HG03045 (cell line): ENCODE data around the gene RAP1GAP2.
"Not testable (repeated sequence)": the region's sequence is repeated elsewhere in the genome, so short reads cannot be mapped to it uniquely, and the experiment has no call there.

Experiments used
- ATAC-seq: cut with Tn5 transposase; IDR thresholded peaks from one replicate; pipeline ENCODE4 v1.9.1; 2021; ENCODE audit warnings: mild to moderate bottlenecking, moderate library complexity; ENCODE audit not compliant: unreplicated experiment

The RAP1GAP2 gene

GRCh38 chr17:3015890-3016289 is 219.7 kb downstream of the RAP1GAP2 start:
- no peak for ATAC-seq

- ATAC-seq: no peak
These were observed 221.7 kb downstream of the RAP1GAP2 start for GRCh38 chr17:3017936-3018335.

GRCh38 chr17:3019761-3020160 is 223.5 kb downstream of the RAP1GAP2 start:
- no peak for ATAC-seq

DNA sequence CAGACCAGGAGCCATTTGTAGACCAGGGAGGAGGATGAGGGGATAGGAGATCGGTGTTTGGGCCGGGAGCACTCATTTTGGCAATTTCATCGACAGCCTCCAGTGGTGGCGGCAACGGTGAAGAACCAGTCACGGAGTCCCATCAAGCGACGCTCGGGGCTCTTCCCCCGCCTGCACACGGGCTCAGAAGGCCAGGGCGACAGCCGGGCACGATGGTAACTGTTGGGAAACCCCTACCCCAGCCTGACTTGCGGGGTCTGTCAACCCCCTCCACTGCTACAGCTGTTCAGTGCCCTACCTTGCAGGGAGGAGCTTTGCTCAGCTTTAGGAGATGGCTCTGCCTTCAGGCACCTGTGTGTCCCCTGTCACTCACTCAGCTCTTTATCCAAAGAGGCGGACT is 224.1 kb downstream of the RAP1GAP2 start:
- no peak for ATAC-seq

DNA sequence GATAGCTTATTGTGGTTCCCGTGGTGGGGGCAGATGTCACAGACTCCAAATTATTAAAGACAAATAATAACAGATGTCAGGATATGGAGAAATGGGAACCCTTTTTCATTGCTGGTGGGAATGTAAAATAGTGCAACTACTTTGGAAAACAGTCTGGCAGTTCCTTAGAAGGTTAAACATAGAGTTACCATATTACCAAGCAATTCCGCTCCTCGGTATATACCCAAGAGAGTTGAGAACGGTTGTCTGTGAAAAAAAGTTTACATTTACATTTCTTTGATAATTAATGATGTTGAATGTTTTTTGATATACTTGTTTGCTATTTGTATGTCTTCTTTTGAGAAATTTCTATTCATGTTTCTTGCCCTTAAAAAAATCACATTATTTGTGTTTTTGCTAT is 226.0 kb downstream of the RAP1GAP2 start:
- ATAC-seq: no peak

DNA sequence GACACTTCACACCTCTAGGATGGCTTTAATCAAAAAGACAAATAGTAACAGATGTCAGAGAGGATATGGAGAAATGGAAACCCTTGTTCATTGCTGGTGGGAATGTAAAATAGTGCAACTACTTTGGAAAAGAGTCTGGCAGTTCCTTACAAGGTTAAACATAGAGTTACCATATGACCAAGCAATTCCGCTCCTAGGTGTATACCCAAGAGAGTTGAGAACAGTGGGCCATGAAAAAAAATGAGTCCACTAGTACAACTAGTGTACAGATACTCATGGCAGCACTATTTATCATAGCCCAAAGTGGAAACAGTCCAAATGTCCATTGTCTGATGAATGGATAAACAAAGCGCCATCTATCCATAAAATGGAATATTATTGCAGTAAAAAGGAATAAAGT is 228.1 kb downstream of the RAP1GAP2 start:
- ATAC-seq: no peak

- ATAC-seq: no peak
These were observed 229.3 kb downstream of the RAP1GAP2 start for GRCh38 chr17:3025421-3026124.

GRCh38 chr17:3026125-3026855 is 230.1 kb downstream of the RAP1GAP2 start:
- no peak for ATAC-seq

- no peak for ATAC-seq
These were observed 230.9 kb downstream of the RAP1GAP2 start for GRCh38 chr17:3026856-3027751.

- no peak for ATAC-seq
These were observed 231.7 kb downstream of the RAP1GAP2 start for GRCh38 chr17:3027786-3028532.

GRCh38 chr17:3029213-3029913 is 233.1 kb downstream of the RAP1GAP2 start:
- ATAC-seq: no peak

GRCh38 chr17:3030096-3030495 is 233.9 kb downstream of the RAP1GAP2 start:
- no peak for ATAC-seq

DNA sequence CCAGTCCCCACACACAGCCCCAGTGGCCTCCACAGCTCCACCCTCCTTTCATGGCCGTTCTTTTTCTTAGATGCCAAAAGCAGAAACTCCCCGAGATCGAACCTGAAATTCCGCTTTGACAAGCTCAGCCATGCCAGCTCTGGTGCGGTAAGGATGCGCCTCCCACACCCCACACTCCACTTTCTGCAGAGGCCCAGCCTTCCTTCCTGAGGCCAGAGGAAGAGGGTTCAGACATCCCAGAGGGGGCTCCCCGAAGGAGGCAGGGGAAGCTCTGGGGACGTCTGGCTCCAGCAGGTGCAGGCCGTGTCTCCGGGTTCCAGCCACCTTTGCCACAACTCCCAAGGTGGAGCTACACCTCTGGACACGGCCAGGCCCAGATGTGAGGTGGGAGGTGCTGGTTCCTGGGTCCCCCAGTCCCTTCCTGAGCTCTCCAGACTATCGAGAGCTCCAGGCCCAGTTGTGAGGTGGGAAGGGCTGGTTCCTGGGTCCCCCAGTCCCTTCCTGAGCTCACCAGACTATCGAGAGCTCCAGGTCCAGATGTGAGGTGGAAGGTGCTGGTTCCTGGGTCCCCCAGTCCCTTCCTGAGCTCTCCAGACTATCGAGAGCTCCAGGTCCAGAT is 234.7 kb downstream of the RAP1GAP2 start:
- not testable (repeated sequence) for ATAC-seq

GRCh38 chr17:3032258-3033247 is 236.3 kb downstream of the RAP1GAP2 start:
- ATAC-seq: no peak

DNA sequence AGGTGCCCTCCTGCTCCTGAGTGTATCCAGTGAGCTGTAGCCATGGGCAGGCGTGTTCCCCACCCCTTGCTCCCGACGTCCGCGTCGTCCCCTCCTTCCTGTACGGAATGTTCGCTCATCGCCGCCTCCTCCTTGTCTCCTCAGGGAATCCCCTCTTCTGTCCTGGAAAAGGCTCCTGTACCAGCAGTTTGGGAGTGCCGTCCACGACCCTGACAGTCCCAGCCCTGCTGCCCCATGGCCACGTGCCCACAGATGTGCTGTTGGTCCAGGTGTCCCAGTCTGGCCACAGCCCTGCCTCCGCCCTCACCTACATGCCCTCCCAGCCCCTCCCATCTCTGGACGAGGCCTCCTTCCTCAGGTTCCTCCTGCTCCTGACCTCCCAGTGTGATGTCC is 237.0 kb downstream of the RAP1GAP2 start:
- no peak for ATAC-seq

DNA sequence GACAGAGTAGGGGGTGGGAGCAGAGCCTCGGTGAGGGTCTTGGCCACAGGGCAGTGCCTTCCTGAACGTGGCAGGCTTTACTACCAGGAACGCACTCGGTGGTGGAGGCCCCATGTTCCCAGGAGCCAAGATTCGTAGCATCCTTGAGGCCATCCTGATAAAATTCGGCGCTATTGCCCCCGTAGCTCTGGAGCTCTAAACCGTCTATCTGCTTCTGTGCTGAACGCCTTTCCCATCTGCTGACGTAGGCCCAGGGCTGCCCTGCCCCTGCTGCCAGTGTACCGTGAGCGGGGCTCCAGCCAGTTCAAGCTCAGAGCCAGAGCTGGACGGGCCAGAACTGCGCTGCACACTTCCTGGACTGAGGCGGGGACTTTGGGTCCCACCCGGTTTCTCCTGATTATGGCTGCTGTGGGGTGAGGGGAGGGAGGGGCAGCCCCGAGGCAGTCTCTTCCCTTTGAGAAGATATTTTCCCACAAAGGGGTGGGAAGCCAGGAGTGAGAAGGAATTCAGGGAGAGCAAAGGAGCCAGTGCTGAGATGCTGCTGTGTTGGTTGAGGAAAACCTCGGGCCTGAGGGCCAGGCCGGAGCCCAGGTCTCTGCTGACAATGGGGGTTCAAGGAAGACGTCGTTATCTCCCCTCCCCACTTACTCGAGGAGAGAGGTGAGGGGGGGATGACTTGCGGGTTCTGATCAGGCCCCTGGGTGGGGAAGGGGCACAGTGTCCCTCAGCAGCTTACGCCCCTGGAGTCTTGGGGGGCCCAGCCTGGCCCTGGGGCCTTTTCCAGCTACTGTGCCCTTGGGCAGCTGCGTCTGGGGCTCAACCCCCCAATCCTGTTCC is 237.7 kb downstream of the RAP1GAP2 start:
- no peak for ATAC-seq

GRCh38 chr17:3034578-3034920 is 238.3 kb downstream of the RAP1GAP2 start:
- no peak for ATAC-seq
